Loucy (cell line): ENCODE results near the gene HTR3D.

Experiments used
- CTCF ChIP-seq: fragments of 200-600 bp; sonication (generic); conservative IDR thresholded peaks from 2 replicates; pipeline ENCODE4 v1.5.1; 2014; ENCODE audit warnings: mild to moderate bottlenecking, antibody characterized with exemption, low read length
- EZH2phosphoT487 ChIP-seq: fragments of 200-600 bp; IDR thresholded peaks from 2 replicates; pipeline ENCODE4 v1.6.1; 2018; ENCODE audit warnings: antibody characterized with exemption, mild to moderate bottlenecking, moderate library complexity, borderline replicate concordance

- TF ChIP-seq CTCF (no peak), EZH2phosphoT487 (no peak)
Observed at GRCh38 chr3:184085389-184085852, 53.9 kb downstream of the HTR3D start.
